NCI-H748 (cell line): Measurements from ENCODE around the gene PTMS.
"Not testable (repeated sequence)": the region's sequence is repeated elsewhere in the genome, so short reads cannot be mapped to it uniquely, and the experiment has no call there.

ENCODE experiments used
- DNase-seq: peaks from one replicate; lab custom pipeline; 2025; ENCODE audit not compliant: unreplicated experiment; lab: John Stamatoyannopoulos, UW

The PTMS gene

GRCh38 chr12:6765634-6766581, at the start of gene PTMS:
TSS of gene PTMS (plus strand) at chr12:6766363. CDS start at chr12:6766706, 343 bp downstream.
- peak; percentile 95 for DNase-seq

GRCh38 chr12:6716874-6717437, 49.2 kb upstream of the PTMS start:
- DNase-seq: no peak

GRCh38 chr12:6722863-6723262, 43.3 kb upstream of the PTMS start:
- DNase-seq: no peak

GRCh38 chr12:6723607-6724408, 42.4 kb upstream of the PTMS start, which contains the start of gene COPS7A:
TSS of gene COPS7A (plus strand) at chr12:6724046. CDS start at chr12:6724657, 611 bp downstream.
- peak; percentile 99 for DNase-seq

GRCh38 chr12:6724409-6724797, 41.8 kb upstream of the PTMS start:
- peak; percentile 39 for DNase-seq

GRCh38 chr12:6725350-6725749, 40.8 kb upstream of the PTMS start:
- no peak for DNase-seq

- DNase-seq: no peak
These were observed 37.0 kb upstream of the PTMS start for GRCh38 chr12:6729186-6729585.

- no peak for DNase-seq
These were observed 36.0 kb upstream of the PTMS start for GRCh38 chr12:6730169-6730568.

- DNase-seq: no peak
These were observed 31.4 kb upstream of the PTMS start for GRCh38 chr12:6734506-6735387.

GRCh38 chr12:6735448-6736191, 30.5 kb upstream of the PTMS start:
- DNase-seq: peak; percentile 38

GRCh38 chr12:6736754-6737153, 29.4 kb upstream of the PTMS start:
- no peak for DNase-seq

GRCh38 chr12:6742080-6742479, 24.1 kb upstream of the PTMS start:
- not testable (repeated sequence) for DNase-seq

GRCh38 chr12:6742834-6743233, 23.3 kb upstream of the PTMS start:
- DNase-seq: no peak

GRCh38 chr12:6743300-6743699, 22.9 kb upstream of the PTMS start:
- not testable (repeated sequence) for DNase-seq

GRCh38 chr12:6745741-6746525, 20.2 kb upstream of the PTMS start:
- no peak for DNase-seq

- DNase-seq: no peak
These were observed 18.9 kb upstream of the PTMS start for GRCh38 chr12:6747216-6747615.

GRCh38 chr12:6748761-6749160, 17.4 kb upstream of the PTMS start:
- no peak for DNase-seq

- no peak for DNase-seq
These were observed 15.7 kb upstream of the PTMS start for GRCh38 chr12:6750506-6750905.

- DNase-seq: peak; percentile 23
These were observed 14.4 kb upstream of the PTMS start for GRCh38 chr12:6751767-6752166.
